Gastroesophageal sphincter (tissue), 4 donors: ENCODE data around the gene ALKBH5. TPM values are rescaled to one million over a fixed set of nuclear protein-coding genes. Genes with fewer than 3 reads are reported as not detected.

ENCODE experiments used
- ATAC-seq: fragments of 150-250 bp; one replicate; pipeline ENCODE4 v1.9.1; 2016; ENCODE audit warnings: mild to moderate bottlenecking, moderate library complexity
- H3K27ac ChIP-seq, 4 donors: fragments of 200-600 bp; sonication (generic) in 3 of 4; 1 replicate in 3 of 4; 2 replicates in 1 of 4; pipeline ENCODE4 v1.5.1; 2016 to 2019
- H3K27me3 ChIP-seq: fragments of 200-600 bp; sonication (generic); one replicate; pipeline ENCODE4 v1.5.1; 2019
- H3K36me3 ChIP-seq, 2 donors: fragments of 200-600 bp; sonication (generic); one replicate each; pipeline ENCODE4 v1.5.1; 2019; ENCODE audit warnings: control low read depth in 1 of 2
- H3K4me1 ChIP-seq, 3 donors: fragments of 200-600 bp; sonication (generic); 1 replicate in 2 of 3; 2 replicates in 1 of 3; pipeline ENCODE4 v1.5.1; 2016 to 2019; ENCODE audit warnings: control low read depth in 2 of 3
- H3K4me3 ChIP-seq, 2 donors: fragments of 200-600 bp; sonication (generic); one replicate each; pipeline ENCODE4 v1.5.1; 2019; ENCODE audit warnings: mild to moderate bottlenecking in 1 of 2, moderate library complexity in 1 of 2
- H3K9me3 ChIP-seq, 3 donors: fragments of 200-600 bp; sonication (generic); one replicate each; pipeline ENCODE4 v1.5.1; 2017 to 2019; ENCODE audit warnings: control low read depth in 2 of 3
- EP300 ChIP-seq: sonication (generic); formaldehyde crosslinking; IDR thresholded peaks from one replicate; pipeline ENCODE4 v1.6.1; 2017; ENCODE audit warnings: antibody characterized with exemption, mild to moderate bottlenecking
- POLR2A ChIP-seq, 2 donors: fragments of 450-650 bp; IDR thresholded peaks; one replicate each; pipeline ENCODE4 v1.6.1; 2017; ENCODE audit warnings: antibody characterized with exemption in 2 of 2, mild to moderate bottlenecking in 2 of 2, moderate library complexity in 1 of 2
- POLR2AphosphoS5 ChIP-seq: sonication (generic); formaldehyde crosslinking; IDR thresholded peaks from one replicate; pipeline ENCODE4 v1.6.1; 2017; ENCODE audit warnings: antibody characterized with exemption
- WGBS, 2 donors: methylation state at CpG; one replicate each; pipeline ENCODE4 v1.1.5; 2018; ENCODE audit warnings: low coverage in 1 of 2; 5-methylcytosine and 5-hydroxymethylcytosine counted together
- total RNA-seq, 4 donors: library from RNA; depleted of rRNA; stranded (reverse); fragments of >200 nt; gene quantifications; one replicate each; pipeline ENCODE4 v1.1.0, GENCODE V29; 2016
- TF ChIP-seq, protein P1 (sequence below), 4 experiments: fragments of 200-600 bp in 2 of 4; fragments of 450-650 bp in 2 of 4; sonication (generic) in 1 of 4; IDR thresholded peaks; one replicate each; pipeline ENCODE4 v1.5.1; 2017 to 2019; ENCODE audit warnings: antibody characterized with exemption in 4 of 4, mild to moderate bottlenecking in 2 of 4, moderate library complexity in 2 of 4

Gene ALKBH5
- total RNA-seq, 4 donors from 2014 or later = 123 to 207 (median 131) TPM

DNA sequence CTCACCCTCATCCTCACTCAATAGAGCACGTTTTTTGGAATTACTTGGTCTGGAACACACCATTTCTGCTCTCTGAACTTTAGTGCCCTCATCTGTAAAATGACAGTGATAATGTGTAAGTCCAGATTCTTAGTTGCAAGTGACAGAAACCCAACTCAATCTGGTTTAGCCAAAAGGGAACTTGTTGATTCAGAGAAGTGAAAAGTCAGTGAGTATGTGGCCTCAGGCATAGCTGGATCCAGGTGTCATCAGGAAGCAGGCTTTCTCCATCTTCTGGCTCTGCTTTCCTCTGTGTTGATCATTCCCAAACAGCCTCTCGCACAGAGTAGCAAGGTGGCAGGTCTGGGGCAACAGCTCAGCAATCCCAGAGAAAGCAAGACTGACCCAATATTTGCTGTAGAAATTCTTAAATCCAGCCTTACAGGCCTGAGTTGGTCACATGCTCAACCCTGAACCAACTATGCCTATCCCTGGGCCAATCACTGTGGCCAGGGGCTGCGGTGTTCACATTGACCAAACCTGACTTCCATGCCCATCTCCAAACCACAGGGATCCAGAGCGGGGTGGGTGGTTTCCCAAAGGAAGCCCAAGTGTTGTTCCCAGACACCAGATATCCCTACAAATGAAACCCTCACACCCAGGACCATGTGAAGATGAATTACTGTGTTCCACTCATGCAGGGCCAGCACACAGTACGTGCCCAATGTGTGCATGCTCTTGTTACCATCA, 23.3 kb upstream of the ALKBH5 start:
- Histone ChIP-seq H3K27ac (no peak overlapping the region), H3K27me3 (no peaks in the 10 kb centered on the region), H3K4me3 (no peak overlapping the region), H3K4me1 (peaks cover 0 to 20% (median 6%) of the 10 kb centered on the region in 3 donors), H3K9me3 (no peaks in the 10 kb centered on the region), H3K36me3 (no peaks in the 10 kb centered on the region)
- TF ChIP-seq POLR2A (IDR thresholded peaks at IDR 0.05) (no peak), EP300 (no peak), POLR2AphosphoS5 (no peak)
- TF ChIP-seq, protein P1, sequence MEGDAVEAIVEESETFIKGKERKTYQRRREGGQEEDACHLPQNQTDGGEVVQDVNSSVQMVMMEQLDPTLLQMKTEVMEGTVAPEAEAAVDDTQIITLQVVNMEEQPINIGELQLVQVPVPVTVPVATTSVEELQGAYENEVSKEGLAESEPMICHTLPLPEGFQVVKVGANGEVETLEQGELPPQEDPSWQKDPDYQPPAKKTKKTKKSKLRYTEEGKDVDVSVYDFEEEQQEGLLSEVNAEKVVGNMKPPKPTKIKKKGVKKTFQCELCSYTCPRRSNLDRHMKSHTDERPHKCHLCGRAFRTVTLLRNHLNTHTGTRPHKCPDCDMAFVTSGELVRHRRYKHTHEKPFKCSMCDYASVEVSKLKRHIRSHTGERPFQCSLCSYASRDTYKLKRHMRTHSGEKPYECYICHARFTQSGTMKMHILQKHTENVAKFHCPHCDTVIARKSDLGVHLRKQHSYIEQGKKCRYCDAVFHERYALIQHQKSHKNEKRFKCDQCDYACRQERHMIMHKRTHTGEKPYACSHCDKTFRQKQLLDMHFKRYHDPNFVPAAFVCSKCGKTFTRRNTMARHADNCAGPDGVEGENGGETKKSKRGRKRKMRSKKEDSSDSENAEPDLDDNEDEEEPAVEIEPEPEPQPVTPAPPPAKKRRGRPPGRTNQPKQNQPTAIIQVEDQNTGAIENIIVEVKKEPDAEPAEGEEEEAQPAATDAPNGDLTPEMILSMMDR (IDR thresholded peaks at IDR 0.05) = no peak
- 91 to 100% methylated on average over 2 to 3 of the region's 5 CpGs for WGBS, 2 donors
- no peak for ATAC-seq

DNA sequence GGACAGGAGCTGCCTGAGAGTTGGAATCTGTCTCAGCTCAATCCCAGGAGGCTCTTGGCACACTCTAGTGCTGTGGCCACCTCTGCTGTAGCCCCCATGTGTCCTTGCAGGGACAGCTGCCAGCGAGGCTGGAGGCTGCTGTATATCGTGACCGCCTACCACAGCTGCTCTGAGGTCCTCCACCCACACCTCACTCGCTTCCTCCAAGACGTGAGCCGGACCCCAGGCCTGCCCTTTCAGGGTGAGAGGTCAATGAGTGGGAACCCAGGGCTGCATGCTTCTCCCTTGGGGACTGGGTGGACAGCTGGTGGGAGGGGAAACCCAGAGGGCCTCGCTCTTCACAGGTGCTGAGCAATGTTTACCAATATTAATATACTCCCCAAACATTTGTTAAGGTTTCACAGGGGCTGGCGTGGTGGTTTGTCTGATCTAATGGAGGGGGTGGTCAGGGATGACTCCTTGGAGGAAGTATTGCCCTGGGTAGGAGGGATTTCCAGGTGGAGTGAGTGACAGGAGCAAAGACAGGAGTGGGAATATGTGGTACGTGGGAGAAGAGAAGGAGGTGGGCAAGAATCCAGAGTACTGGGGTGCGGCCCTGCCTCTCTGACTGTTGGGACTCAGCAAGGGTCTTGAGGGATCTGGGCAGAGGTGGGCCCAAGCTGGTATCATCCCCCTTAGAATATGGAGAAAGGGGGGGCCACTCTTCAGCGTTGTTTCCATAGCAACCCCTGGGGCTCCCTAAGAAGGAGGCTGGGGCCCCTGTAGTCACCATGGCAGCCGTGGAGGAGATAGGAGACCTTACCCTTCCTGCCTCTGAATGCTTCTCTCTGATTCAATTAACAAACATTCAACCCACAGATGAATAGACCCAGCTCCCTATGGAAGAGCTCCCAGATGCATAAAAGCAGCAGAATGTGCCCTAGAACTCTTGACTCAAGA, 22.2 kb upstream of the ALKBH5 start:
- ATAC-seq = no peak
- no peaks in the 10 kb centered on the region for H3K27me3 ChIP-seq
- H3K9me3 ChIP-seq = no peaks in the 10 kb centered on the region
- WGBS, 2 donors = 58 to 78% methylated on average over 3 to 6 of the region's 12 CpGs
- H3K4me1 ChIP-seq = peaks cover 0 to 15% (median 6%) of the 10 kb centered on the region in 3 donors
- no peak overlapping the region for H3K4me3 ChIP-seq
- no peak overlapping the region for H3K27ac ChIP-seq
- TF ChIP-seq POLR2AphosphoS5 = no peak
- no peak for TF ChIP-seq EP300
- TF ChIP-seq POLR2A (IDR thresholded peaks at IDR 0.05) = no peak
- TF ChIP-seq, protein P1 (IDR thresholded peaks at IDR 0.05) = no peak
- no peaks in the 10 kb centered on the region for H3K36me3 ChIP-seq

DNA sequence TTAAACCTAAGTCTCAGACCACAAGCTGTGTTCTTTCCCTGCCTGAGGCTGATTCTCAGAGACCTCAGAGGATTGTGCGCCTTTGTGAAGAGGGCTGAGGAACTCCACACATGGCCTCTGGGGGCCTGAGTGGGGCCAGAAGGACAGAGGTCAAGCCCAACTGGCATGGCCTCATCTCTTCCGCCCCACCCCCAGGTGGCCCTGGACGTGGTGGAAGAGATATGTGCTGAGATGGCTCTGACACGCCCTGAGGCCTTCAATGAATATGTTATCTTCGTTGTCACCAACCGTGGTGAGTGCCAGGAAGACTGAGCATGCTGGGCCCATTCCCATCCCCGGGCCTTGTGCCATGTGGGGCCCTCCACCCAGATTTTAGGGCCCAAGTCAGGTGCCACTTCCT, 20.1 kb upstream of the ALKBH5 start:
- TF ChIP-seq POLR2AphosphoS5 = no peak
- TF ChIP-seq, protein P1 (IDR thresholded peaks at IDR 0.05) = no peak
- TF ChIP-seq POLR2A (IDR thresholded peaks at IDR 0.05) = no peak
- TF ChIP-seq EP300 = no peak
- Histone ChIP-seq H3K27me3 (no peaks in the 10 kb centered on the region), H3K4me1 (peaks cover 0 to 4% (median 3%) of the 10 kb centered on the region in 3 donors), H3K4me3 (no peak overlapping the region), H3K36me3 (no peaks in the 10 kb centered on the region), H3K9me3 (no peaks in the 10 kb centered on the region), H3K27ac (no peak overlapping the region)
- ATAC-seq = no peak
- WGBS, 2 donors = no CpG with 5 or more reads among the region's 7 CpGs

DNA sequence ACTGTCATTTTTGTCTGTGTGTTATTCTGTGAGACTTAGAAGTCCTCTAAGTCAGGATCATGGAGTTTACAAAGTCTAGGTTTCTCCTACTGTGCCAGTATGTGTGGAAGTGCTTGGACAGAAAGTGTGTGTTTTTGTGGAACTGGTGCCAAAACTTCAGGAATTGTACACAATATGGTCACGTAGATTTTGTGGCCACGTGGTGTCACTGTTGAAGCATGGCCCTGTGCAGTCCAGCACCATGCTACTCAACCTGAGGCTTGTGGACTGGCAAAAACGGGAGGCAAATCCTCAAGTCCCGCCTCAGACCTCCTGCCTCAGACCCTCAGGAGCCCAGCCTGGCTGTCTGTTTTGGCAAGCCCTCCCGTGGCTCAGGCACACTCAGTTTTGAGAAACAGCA, 16.7 kb upstream of the ALKBH5 start:
- Histone ChIP-seq H3K36me3 (no peaks in the 10 kb centered on the region), H3K27me3 (no peaks in the 10 kb centered on the region), H3K27ac (no peak overlapping the region), H3K9me3 (no peaks in the 10 kb centered on the region), H3K4me1 (no peaks in the 10 kb centered on the region), H3K4me3 (no peak overlapping the region)
- 26 to 66% methylated on average over 2 to 3 of the region's 5 CpGs for WGBS, 2 donors
- ATAC-seq = no peak
- no peak for TF ChIP-seq POLR2AphosphoS5
- no peak for TF ChIP-seq POLR2A (IDR thresholded peaks at IDR 0.05)
- no peak for TF ChIP-seq EP300
- TF ChIP-seq, protein P1 (IDR thresholded peaks at IDR 0.05) = no peak
